Smooth muscle cell (in vitro differentiated cells): ENCODE measurements around the gene ARHGEF10L. TPM values are rescaled to one million over a fixed set of nuclear protein-coding genes. Genes with fewer than 3 reads are reported as not detected.

Experiments used
- DNase-seq: peaks from one replicate; lab custom pipeline; 2025; ENCODE audit not compliant: unreplicated experiment; lab: John Stamatoyannopoulos, UW
- H2AFZ ChIP-seq: fragments of 200-600 bp; sonication (generic); 2 replicates; pipeline ENCODE4 v1.6.0; 2016; ENCODE audit warnings: antibody characterized with exemption, low read depth, mild to moderate bottlenecking
- H3F3A ChIP-seq: fragments of 200-600 bp; sonication (generic); 2 replicates; pipeline ENCODE4 v1.6.0; 2017; ENCODE audit warnings: antibody characterized with exemption, low read depth
- H3K27ac ChIP-seq: fragments of 200-600 bp; sonication (generic); 2 replicates; pipeline ENCODE4 v1.5.1; 2016; ENCODE audit warnings: low read depth, mild to moderate bottlenecking
- H3K27me3 ChIP-seq: fragments of 200-600 bp; sonication (generic); 2 replicates; pipeline ENCODE4 v1.6.1; 2016; ENCODE audit warnings: low read depth, mild to moderate bottlenecking
- H3K36me3 ChIP-seq: fragments of 200-600 bp; sonication (generic); 2 replicates; pipeline ENCODE4 v1.5.1; 2016; ENCODE audit warnings: low read depth
- H3K4me1 ChIP-seq: fragments of 200-600 bp; sonication (generic); 2 replicates; pipeline ENCODE4 v1.5.1; 2016; ENCODE audit warnings: low read depth
- H3K4me2 ChIP-seq: fragments of 200-600 bp; sonication (generic); 2 replicates; pipeline ENCODE4 v1.6.0; 2016; ENCODE audit warnings: mild to moderate bottlenecking
- H3K4me3 ChIP-seq: fragments of 200-600 bp; sonication (generic); 2 replicates; pipeline ENCODE4 v1.5.1; 2016; ENCODE audit warnings: mild to moderate bottlenecking
- H3K79me2 ChIP-seq: fragments of 200-600 bp; sonication (generic); 2 replicates; pipeline ENCODE4 v1.6.0; 2016; ENCODE audit warnings: low read depth, mild to moderate bottlenecking
- H3K9ac ChIP-seq: fragments of 200-600 bp; sonication (generic); 2 replicates; pipeline ENCODE4 v1.6.0; 2016; ENCODE audit warnings: low read depth
- H3K9me3 ChIP-seq: fragments of 200-600 bp; sonication (generic); replicated peaks from 2 replicates; pipeline ENCODE4 v1.5.1; 2016; ENCODE audit warnings: low read depth
- H4K20me1 ChIP-seq: fragments of 200-600 bp; sonication (generic); 2 replicates; pipeline ENCODE4 v1.6.0; 2016; ENCODE audit warnings: low read depth
- CTCF ChIP-seq: fragments of 200-600 bp; sonication (generic); IDR thresholded peaks from 2 replicates; pipeline ENCODE4 v1.5.1; 2017; ENCODE audit warnings: borderline replicate concordance, mild to moderate bottlenecking, antibody characterized with exemption; ENCODE audit not compliant: insufficient read depth, poor library complexity, severe bottlenecking
- WGBS: methylation state at CpG from one replicate; pipeline ENCODE4 v1.1.7; 2016; ENCODE audit warnings: low lambda C conversion rate; 5-methylcytosine and 5-hydroxymethylcytosine counted together
- polyA plus RNA-seq: library from polyadenylated mRNA; unstranded; fragments of >200 nt; fragmentation: Nextera tagmentation; extraction: Ambion mirVana; gene quantifications from 2 replicates; pipeline ENCODE4 v1.2.1, GENCODE V29; 2016
- total RNA-seq: library from RNA; depleted of rRNA; stranded (reverse); fragments of >200 nt; gene quantifications from 2 replicates; pipeline ENCODE4 v1.2.3, GENCODE V29; 2014

The ARHGEF10L gene
- total and polyA plus RNA-seq, 2 experiments from 2014 or later: 6.6 to 13.7 TPM

GRCh38 chr1:17554954-17555353 lies 15.5 kb downstream of the ARHGEF10L start:
- DNase-seq: no peak
- Histone ChIP-seq H3K27me3 (no peaks in the 10 kb centered on the region), H3K4me1 (peaks cover 6% of the 10 kb centered on the region), H3F3A (peaks cover 5% of the 10 kb centered on the region), H3K36me3 (no peaks in the 10 kb centered on the region), H3K27ac (no peak overlapping the region), H3K79me2 (peaks cover 20% of the 10 kb centered on the region), H3K4me3 (no peak overlapping the region), H3K4me2 (no peak overlapping the region), H2AFZ (no peak overlapping the region), H3K9me3 (no peaks in the 10 kb centered on the region), H4K20me1 (peaks cover 93% of the 10 kb centered on the region), H3K9ac (no peak overlapping the region)
- WGBS: 93% methylated on average over 2 of the region's 2 CpGs
- TF ChIP-seq CTCF: no peak

DNA sequence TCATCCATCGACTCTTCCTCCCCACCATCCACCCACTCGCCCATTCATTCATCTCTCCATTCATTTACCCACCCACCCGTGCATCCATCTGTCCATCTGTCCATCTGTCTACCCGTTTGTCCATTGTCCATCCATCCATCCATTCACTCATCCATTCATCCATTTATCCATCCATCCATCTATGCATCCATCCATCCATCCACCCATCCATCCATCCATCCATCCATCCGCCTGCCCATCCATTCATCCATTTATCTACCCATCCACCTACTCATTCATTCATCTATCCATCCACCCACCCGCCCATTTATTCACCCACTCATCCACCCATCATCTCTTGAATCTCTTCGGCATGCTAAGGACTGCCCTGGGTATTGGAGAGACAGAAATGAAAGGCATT lies 18.5 kb downstream of the ARHGEF10L start:
- Histone ChIP-seq H3K79me2 (peaks cover 15% of the 10 kb centered on the region), H3K4me2 (no peak overlapping the region), H3K27me3 (no peaks in the 10 kb centered on the region), H3K9me3 (no peaks in the 10 kb centered on the region), H3F3A (peaks cover 5% of the 10 kb centered on the region), H4K20me1 (peaks cover 92% of the 10 kb centered on the region), H3K4me1 (peaks cover 6% of the 10 kb centered on the region), H3K4me3 (no peak overlapping the region), H3K36me3 (no peaks in the 10 kb centered on the region), H2AFZ (no peak overlapping the region), H3K9ac (no peak overlapping the region), H3K27ac (no peak overlapping the region)
- WGBS: 92% methylated on average over 7 of the region's 7 CpGs
- DNase-seq: no peak
- TF ChIP-seq CTCF: no peak

DNA sequence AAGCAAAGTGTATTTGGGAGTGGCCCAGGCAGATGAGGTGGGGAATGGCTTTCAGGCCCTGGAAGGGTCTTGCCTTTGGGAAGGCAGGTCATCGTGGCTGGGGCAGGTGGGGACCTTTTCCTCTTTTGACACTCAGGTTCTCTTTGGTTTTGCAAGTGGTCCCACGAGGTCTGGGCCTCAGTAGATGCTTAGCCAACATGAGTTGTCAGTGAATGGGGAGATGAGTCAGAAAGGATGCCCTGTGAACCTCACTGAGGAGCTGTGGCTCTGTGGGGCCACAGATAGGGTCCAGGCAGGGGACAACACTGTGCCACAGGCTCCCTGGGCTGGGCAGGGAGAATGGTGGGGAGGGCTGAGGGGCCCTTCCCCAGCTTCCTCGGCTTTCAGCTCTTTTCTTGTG lies 19.0 kb downstream of the ARHGEF10L start:
- Histone ChIP-seq H3K9me3 (no peaks in the 10 kb centered on the region), H3K4me3 (no peak overlapping the region), H4K20me1 (peaks cover 92% of the 10 kb centered on the region), H3K79me2 (peaks cover 14% of the 10 kb centered on the region), H3K27ac (no peak overlapping the region), H3K4me1 (peaks cover 4% of the 10 kb centered on the region), H3K9ac (no peak overlapping the region), H3F3A (no peaks in the 10 kb centered on the region), H3K4me2 (no peak overlapping the region), H3K27me3 (no peaks in the 10 kb centered on the region), H3K36me3 (no peaks in the 10 kb centered on the region), H2AFZ (no peak overlapping the region)
- 89% methylated on average over 3 of the region's 3 CpGs for WGBS
- DNase-seq: no peak
- TF ChIP-seq CTCF: no peak

DNA sequence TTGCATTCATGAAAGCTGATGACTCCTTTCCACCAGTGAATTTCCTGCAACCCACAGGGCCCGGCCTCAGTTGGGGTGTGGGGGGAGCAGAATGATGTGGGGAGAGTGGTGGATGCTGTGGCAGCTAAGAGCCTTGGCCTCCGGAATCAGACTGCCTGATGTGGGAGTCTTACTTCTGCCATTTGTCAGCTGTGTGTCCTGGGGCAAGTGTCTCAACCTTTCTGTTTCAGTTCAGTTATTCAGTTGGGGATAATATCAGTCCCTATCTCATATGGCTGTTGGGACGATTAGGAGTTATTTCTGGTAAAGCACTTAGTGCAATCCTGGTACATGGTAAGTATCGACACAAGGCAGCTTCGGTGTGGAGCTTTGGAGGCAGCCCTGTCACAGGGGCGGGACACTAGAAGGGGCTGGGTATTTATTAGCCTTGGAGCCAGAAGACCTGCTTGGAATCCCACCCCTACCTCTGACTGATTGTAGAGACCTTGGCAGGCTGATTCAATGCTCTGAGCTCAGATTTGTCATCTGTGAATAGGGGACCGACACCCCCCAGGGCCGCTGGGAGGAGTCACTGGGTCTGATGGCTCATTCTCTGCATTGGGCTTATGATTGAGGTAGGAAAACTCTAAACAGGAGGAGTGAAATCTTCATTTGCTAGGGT lies 19.6 kb downstream of the ARHGEF10L start:
- Histone ChIP-seq H3K36me3 (no peaks in the 10 kb centered on the region), H3F3A (no peaks in the 10 kb centered on the region), H3K4me2 (no peak overlapping the region), H3K9me3 (no peaks in the 10 kb centered on the region), H3K4me3 (no peak overlapping the region), H2AFZ (no peak overlapping the region), H3K9ac (no peak overlapping the region), H3K27me3 (no peaks in the 10 kb centered on the region), H3K4me1 (no peaks in the 10 kb centered on the region), H3K27ac (no peak overlapping the region), H3K79me2 (peaks cover 14% of the 10 kb centered on the region), H4K20me1 (peaks cover 92% of the 10 kb centered on the region)
- no peak for TF ChIP-seq CTCF
- no peak for DNase-seq
- WGBS: 84% methylated on average over 8 of the region's 8 CpGs
